ENCODE data around the gene EIF3D.
"Not testable (repeated sequence)": the region's sequence is repeated elsewhere in the genome, so short reads cannot be mapped to it uniquely, and the experiment has no call there.

EIF3D gene

DNA sequence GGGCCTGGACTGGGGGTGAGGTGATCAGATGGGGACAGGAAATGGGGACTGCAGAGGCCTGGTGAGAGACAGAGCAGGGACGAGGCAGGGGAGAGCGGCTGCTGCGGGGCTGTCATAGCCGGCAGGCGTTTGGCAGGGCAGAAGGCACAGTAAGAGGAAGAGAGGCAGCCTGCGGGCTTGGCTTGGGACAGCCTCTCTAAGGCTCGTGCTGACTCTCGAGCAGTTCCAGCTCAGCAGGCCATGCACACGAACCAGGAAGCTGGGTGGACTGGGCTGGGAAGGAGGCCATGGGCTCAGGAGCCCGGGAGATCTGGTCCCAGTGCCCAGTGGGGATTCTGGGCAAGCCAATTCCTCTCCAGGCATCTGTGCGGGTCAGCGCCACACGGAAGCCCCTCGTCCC is 19.6 kb upstream of the EIF3D start:
- DNase-seq (ENCODE audit: low read depth) = no peak

DNA sequence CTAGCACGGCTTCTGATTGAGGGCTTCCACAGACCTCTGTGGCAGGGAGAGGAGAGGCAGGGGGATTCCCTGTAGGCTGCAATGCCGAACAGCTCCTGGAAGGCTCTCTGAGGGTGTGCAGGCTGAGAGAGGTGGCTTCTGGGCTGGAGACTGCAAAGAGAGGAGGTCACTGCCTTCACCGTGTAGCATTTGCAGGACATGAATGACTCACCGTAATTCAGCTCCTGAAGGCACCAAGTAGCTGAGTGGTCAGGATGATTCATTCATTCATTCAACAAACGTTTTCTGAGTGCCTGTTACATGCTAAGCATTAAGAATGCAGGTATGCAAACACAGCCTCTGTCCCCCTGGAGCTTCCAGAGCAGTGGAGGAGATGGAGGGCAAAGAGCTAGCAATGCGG is 18.0 kb upstream of the EIF3D start:
- peak; percentile 66 for DNase-seq (ENCODE audit: low read depth)

DNA sequence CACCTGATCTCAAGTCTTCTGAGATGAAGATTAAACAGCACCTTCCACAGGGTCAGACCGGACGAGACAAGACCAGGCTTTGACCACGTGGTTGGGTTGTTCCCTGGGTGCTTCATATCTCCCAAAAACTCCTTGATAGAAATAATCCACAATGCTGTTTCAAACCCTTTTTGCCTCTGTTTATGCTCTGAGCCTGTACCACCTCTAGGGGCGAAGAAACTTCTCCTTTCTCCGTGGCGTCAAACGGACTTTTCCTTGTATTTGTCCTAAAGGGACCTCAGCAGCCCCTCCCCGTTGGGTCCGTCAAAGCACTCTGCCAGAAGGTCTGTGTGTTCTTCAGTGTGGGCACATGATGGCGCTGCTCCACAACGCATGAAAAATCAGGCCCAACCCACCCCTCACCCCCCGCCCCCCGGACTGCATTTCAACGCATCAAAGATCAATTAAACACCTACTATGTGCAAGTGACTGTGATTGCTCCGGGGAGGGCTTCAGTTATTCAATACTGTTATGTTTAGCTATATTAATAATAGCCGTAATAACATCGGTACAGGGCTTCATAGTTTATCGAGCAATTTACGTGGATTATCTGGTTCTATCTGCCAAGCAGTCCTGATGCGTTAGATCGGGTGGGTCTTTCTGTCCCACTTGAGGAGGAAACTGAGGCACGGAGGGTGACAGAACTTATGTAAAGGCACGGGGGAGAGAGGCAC is 17.3 kb upstream of the EIF3D start:
- DNase-seq (ENCODE audit: low read depth) = peak; percentile 51

DNA sequence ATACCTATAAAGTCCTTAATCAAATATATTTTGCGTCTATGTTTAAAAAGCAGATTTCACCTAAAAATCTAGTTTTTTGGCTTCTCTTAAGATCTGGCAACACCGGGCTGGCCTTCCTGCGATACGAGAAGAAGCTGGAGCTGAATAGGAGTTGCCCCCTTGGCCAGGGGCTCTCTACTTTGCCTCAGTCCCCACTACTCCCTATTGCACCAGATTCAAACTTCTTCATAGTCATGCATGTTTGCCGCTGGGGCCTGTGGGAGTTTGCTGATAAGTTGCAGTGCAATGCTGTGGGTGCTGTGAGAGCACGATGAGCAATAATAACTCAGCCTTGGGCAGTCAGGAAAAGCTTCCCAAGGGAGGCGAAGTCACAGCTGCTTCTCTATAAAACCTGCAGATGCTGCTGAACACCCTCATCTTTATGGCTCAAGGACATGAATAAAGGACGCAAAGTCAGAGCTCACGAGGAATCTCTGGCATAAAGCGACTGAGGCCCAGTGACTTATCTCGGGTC is 15.2 kb upstream of the EIF3D start:
- peak; percentile 81 for DNase-seq (ENCODE audit: low read depth)

DNA sequence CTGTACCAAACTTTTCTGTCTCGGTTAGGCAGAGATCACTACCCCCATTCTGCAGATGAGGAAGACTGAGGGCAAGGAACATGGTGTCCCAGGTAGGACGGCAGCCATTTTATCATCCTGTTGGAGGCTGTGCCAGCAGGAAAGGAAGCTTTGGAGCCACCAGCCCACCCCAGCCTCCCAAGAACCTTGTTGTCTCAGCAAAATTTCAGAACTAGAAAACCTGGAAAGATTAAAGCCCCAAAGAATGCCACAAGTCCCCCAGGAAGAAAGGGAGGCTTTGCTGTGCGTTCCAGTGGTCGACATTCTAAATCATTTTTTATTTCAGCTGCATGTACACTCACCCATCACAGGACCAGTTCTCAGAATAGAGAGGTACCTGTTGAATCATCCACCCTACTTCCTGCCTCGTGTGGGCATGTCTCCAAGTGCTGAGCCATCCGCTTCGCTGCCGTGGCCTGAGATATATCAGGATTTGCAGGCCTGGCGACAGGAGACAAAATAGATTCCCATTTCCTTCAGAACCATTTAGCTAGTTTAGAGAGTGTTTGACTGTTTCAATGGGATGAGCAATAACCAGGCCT is 13.0 kb upstream of the EIF3D start:
- peak; percentile 96 for DNase-seq (ENCODE audit: low read depth)

DNA sequence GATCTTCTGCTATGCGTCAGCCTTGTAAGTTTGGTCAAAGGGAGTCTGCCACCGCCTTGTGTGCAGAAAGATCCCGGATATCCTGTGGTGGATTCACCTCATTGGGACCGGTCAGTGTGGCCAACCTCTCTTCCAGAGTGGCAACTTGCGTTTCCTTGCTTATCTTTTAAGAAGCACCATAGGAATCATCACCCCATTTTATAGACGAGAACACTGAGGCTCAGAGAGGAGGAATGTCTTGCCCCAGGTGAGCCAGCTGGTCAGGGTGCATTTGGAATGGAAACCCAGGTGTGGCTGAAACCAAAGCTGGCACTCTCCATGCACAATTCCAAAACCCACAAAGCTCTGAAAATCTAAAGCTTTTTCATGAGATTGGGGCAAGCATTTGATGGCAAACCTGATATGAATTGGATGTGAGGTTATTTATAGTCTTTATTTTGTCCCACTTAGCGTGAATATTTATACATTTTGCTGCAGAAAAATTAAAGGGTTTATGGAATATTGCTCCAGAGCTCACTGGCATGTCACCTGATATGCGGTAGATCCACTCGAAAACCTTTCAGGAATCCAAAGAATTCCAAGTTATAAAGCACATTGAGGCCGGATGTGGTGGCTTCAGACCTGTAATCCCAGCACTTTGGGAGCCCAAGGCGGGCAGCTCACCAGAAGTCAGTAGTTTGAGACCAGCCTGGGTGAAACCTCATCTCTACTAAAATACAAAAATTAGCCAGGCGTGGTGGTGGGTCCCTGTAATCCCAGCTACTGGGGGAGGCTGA is 12.1 kb upstream of the EIF3D start:
- peak; percentile 63 for DNase-seq (ENCODE audit: low read depth)

DNA sequence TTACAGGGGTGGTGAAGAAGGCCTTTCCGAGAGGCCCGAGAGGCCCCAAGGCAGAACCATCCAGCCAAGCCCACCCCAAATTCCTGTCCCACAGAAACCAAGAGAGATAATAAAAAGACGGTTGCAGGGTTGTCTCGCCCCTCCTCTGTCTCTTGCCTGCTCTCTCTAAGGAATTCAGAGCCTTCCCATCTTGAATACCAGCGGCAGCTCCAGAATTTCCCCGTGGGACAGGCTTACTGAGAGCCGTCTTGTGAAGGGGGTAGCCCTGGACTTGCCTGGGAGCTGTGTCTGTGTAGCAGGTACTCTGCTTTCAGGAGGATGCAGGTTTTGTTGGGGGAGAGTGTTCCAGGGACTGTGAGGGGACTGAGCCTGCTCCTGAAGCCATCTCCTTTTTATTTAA is 9.6 kb upstream of the EIF3D start:
- DNase-seq (ENCODE audit: low read depth) = no peak

DNA sequence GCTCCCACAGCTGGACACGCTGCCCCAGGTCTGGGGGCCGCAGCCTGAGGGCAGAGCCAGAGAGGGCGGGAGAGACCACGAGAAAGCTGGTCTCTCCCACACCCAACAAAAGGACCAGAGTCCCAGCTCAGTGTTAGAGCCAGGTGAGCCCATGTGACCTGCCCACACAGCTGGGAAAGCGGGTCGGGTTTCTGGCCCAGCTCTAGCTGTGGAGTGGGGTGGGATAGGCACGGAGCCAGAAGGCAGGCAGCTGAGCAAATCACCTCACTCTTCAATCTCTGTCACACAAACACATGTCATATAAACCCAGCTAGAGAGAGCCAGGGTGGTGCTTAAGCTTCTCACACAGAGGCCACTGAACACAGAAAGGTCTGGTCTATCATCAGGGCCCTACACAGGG is 7.8 kb upstream of the EIF3D start:
- DNase-seq (ENCODE audit: low read depth) = no peak

DNA sequence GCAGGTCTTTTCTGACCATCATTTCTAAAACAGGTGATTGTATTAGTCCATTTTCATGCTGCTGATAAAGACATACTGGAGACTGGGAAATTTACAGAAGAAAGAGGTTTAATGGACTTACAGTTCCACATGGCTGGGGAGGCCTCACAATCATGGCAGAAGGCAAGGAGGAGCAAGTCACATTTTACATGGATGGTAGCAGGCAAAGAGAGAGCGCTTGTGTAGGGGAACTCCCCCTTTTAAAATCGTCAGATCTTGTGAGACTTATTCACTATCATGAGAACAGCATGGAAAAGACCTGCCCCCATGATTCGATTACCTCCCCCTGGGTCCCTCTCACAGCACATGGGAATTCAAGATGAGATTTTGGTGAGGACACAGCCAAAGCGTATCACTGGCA is 4.4 kb upstream of the EIF3D start:
- DNase-seq (ENCODE audit: low read depth) = not testable (repeated sequence)

DNA sequence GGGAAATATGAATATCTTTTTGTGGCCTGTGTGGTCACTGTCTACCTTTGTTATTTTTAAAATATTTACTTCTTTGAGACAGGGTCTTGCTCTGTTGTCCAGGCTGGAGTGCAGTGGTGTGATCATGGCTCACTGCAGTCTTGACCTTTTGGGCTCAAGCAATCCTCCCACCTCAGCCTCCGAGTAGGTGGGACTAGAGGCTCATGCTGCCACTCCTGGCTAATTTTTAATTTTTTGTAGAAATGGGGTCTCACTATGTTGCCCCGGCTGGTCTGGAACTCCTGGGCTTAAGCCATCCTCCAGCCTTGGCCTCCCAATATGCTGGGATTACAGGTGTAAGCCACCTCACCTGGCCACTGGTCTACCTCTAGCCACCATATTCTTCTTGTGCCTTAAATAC is 3.5 kb upstream of the EIF3D start:
- no peak for DNase-seq (ENCODE audit: low read depth)

DNA sequence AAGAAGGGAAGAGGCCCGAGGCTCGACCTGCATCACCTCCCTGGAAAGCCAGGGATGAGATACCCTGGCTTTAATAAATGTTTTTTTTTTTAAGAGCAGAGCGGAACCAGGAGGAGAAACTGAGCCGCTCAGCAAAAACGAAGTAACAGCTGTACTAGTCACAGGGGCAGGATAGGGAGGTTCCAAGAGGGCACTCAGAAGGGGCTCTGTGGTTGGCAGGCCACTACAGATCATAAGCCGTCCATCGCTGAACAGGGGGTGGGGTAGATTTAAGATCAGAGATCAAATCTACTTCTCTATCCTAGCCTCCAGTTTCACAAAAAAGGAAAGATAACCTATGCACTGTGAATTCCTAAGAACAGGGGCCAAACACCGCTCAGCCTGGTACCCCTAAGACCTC is 625 bp downstream of the EIF3D start:
- peak; percentile 10 for DNase-seq (ENCODE audit: low read depth)

DNA sequence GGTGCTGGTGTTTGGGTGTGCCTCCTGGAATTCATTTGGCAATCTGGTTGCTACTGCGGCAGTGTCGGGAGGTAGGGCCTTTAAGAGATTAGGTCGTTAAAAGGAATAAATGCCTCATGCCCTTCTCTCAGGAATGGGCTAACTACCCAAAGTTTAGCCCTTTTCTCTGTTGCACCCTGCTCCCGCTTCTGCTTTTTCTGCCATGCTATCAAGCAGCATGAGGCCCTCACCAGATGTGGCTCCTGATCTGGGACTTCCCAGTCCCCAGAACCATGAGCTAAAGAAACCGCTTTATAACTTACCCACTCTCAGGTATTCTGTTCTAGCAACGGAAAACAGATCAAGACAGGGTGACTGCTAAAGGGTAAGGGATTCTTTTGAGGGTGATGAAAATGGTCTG is 6.3 kb downstream of the EIF3D start:
- DNase-seq (ENCODE audit: low read depth) = no peak

DNA sequence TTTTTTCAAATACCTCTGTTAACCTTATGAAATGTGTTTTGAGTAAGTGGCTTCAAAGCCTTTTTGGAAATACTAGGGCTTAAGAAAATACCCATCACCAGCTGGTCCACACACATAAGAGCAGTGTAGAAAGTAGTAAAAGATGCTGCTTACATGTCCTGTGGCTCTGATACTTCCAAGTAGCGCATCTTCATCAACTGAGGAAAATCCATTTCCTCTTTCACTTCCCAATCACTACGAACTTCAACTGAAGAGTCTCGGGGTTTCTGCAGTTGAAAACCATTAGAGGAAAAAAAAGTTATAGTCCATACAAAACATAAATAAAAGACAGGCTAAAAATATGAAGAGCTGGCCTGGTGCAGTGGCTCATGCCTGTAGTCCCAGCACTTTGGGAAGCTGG is 8.5 kb downstream of the EIF3D start:
- no peak for DNase-seq (ENCODE audit: low read depth)

DNA sequence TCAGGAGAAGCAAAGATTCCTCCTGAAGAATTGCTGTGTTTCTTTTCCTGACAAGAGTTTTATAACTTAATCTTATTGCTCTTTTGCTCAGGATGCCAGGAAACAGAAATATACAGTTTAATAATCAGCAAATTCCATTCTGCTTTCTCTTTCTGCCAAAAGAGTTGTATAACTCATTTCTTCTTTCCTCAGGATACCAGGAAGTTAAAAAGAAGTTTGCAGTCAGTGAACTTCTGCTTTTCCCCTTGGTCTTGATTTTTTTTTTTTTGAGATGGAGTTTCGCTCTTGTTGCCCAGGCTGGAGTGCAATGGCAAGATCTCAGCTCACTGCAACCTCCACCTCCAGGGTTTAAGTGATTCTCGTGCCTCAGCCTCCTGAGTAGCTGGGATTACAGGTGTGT is 9.1 kb downstream of the EIF3D start:
- not testable (repeated sequence) for DNase-seq (ENCODE audit: low read depth)

DNA sequence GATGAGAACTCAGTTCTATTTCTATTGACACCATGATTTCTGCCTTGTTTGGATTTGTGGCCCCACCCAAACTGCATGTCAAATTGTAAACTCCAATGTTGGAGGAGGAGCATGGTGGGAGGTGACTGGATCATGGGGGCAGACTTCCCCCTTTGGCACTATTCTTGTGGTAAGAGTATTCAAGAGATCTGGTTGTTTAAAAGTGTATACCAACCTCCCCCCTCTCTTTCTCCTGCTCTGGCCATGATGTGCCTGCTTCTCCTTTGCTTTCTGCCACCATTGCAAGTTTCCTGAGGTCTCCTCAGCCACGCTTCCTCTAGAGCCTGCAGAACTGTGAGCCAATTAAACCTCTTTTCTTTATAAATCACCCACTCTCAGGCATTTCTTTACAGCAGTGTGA is 14.2 kb downstream of the EIF3D start:
- no peak for DNase-seq (ENCODE audit: low read depth)

DNA sequence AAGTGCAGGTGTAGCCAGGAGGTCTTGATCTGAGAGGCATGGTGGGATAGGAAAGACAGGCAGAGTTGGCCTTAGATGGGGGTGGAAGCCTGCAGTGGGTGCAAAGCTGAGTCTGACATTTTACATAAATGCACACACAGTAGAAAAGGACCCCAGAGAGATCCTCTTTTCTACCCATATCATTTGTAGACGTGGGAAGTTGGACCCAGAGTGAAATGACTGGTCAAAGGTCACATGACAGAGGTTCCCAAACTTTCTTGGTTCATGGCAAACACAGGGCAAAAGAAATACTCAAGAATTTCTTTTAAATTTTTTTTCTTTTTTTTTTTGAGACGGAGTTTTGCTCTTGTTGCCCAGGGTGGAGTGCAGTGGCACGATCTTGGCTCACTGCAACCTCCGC is 16.0 kb downstream of the EIF3D start:
- no peak for DNase-seq (ENCODE audit: low read depth)

DNA sequence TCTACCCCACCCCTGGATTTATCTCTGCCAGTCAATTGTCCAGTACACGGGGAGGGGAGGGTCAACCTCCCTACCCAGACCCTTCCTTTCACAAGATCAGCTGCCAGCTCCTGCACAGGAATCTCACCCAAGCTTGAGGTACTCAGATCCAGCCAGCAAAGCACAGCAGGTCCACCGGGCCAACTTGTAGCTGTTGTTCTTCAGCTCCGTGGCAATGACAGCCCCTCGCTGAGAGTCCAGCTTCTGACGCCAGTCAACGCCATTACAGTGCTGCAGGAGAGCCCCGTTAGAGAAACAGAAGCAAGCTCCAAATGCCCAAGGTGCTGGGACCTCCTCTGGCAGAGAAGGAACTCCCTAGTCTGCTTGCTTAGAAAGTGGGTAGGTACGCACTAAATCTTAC is 16.6 kb downstream of the EIF3D start:
- no peak for DNase-seq (ENCODE audit: low read depth)

DNA sequence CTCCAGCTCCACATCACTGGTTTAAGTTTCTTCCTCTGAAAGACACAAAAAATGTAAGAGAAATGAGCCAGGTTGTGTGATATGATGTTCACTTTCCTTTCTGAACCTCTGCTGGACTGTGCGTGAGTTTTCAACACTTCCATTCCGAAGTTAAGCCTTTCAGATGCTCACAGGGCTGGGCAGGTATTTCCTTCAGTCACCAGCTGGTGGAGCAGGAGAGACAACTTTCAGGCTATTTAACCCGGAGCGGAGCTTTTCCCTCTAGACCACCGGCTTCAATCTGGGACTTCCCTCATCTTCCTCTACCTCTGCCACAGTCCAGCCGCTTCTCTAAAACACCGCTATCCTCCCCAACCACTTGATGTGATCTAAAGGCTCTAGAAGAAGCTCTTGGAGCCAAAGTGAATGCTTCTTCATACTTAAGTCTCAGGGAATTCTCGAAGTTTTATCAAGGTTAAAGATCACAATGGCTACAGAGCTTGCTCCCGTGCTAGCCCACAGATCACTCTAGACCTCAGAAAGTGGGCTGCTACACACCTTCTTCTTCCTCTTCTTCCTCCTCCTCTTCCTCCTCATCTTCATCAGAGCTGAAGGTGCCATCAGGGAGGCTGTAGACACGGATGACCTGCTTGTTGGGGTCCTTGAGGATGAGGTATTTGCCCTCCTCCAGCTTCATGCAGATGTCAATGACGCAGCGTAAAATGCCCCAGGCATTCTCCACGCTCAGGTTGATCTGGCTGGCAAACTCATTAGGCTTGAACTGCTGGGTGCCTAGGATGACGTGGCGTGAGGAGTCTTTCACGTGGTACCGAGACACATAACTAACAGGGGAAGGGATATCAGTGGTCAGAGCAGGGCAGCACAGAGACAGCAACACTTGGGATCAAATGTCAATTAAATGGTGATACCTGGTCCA is 17.7 kb downstream of the EIF3D start:
- DNase-seq (ENCODE audit: low read depth) = peak; percentile 64

DNA sequence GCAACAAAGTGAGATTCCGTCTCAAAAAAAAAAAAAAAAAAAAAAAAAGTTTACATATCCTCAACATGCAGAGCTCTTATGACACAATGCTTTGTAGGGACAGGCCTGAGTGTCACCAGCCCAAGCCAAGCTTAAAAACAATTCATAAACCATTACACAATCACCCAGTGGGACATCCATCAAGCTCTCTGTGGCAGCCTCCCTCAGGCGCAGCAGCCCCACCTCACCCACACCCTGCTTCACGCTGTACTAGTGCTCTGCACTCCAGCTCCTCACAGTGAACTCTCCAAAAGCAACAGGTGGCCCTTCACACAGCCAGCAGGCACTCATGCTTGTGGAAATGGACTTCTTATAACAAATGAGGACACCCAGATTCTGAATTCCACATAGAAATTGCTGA is 18.6 kb downstream of the EIF3D start:
- DNase-seq (ENCODE audit: low read depth) = peak; percentile 60

DNA sequence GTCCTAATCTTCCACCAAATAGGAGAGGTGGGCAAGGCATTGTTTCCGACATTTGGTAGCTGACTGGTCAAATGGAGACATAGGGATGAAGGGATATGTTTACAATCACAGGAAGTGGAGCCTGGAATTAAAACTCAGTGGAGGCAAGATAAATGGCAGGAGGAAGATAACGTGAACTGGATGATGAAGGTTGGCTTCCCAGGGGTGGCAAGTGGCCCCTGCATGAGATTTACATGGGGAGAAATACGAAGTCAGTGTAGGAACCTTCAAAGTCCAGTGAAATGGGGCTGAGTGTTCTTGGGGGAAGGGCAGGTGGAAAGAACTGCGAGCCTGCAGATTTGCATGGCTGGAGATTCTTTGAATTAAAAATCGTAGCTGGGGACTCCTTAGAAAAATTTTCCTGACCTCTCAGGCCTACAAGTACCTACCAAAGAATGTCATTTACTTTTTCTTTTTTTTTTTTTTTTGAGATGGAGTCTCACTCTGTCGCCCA is 21.4 kb downstream of the EIF3D start:
- DNase-seq (ENCODE audit: low read depth) = no peak

DNA sequence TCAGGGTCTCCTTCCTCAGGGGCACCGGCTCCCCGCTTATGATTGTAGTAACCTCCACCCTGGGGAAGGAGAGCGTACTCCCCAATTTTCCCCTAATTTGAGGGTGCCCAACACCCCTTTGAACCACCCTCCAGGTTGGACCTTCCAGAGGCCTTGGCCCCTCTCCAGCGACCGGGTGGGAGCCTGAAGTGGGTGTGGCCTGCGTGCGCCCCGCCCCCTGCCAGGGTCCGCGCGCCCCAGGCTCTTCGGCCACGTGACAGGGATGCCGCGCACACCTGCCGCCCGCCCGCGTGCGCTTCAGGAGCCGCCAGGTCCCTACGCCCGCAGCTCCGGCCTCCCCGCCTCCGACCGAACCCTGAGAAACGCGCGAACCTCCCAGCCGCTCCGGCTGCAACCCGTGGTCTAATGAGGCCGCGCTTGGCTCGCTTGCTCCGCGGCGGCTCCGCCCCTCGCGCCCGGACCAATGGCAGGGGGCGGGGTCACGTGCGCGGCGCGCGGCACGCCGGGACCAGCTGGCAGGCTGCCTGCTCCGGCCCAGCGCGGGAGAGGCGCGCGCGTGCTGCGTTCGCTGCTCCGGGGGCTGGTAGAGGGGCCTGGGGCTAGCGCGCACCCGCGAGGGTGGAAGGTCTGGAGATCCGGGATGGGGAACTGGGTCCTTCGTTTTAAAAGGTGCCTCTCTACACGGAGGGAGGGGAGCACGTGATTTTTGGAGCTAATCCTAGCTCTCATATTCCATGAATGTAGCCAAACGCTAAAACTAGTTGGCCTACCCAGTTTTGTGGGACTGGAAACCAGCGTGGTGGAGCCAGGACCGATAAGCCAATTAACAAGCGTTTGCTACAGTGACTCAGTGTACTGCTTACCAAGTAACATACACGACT is 22.1 kb downstream of the EIF3D start, which contains the start of gene FOXRED2:
FOXRED2 (minus strand) TSS at position 404 of the 881 bp plus-strand sequence. CDS start 618 bp downstream, outside the sequence.
- DNase-seq (ENCODE audit: low read depth) = peak; percentile 69
